ENCODE measurements around the gene SUB1.
A peak's percentile ranks its signal among the peaks of the same experiment; 100 is the strongest.

DNA sequence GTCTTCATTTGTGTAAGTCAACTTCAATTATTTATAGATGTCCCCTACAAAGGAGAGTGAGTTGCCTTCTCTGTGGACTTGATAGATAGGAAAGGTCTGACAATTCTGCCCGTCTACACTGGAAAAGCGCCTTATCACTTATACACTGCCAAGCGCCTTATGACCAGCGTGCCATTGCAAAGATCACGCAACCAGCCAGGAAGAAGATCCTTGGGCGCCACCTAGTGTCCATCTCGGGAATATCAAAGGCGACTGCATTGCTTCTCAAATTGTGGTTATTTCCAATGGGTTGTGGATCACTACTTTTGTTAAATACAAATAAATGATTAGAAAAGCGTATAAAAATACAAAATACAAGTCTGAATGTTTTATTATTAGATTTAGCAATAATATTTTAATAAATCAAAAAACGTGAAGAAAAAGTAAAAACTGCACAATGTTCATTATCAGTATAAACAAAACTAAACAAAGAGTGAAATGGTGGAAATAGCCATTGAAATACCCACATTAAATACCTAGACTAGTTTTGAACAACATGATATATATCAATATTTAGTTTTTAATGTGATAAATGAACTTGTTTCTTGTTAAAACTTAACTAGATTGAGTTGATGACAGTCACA is 27.8 kb downstream of the SUB1 start:
- TF ChIP-seq POLR2A (IDR thresholded peaks at IDR 0.05) (no peak), POLR2AphosphoS5 (IDR thresholded peaks at IDR 0.05) (peak; percentile 34)
- TF ChIP-seq, protein P1, sequence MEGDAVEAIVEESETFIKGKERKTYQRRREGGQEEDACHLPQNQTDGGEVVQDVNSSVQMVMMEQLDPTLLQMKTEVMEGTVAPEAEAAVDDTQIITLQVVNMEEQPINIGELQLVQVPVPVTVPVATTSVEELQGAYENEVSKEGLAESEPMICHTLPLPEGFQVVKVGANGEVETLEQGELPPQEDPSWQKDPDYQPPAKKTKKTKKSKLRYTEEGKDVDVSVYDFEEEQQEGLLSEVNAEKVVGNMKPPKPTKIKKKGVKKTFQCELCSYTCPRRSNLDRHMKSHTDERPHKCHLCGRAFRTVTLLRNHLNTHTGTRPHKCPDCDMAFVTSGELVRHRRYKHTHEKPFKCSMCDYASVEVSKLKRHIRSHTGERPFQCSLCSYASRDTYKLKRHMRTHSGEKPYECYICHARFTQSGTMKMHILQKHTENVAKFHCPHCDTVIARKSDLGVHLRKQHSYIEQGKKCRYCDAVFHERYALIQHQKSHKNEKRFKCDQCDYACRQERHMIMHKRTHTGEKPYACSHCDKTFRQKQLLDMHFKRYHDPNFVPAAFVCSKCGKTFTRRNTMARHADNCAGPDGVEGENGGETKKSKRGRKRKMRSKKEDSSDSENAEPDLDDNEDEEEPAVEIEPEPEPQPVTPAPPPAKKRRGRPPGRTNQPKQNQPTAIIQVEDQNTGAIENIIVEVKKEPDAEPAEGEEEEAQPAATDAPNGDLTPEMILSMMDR (IDR thresholded peaks at IDR 0.05) = peak; percentile 62 to 88 (median 80)

Data from prostate gland (tissue), 2 donors.